OCI-M2 (cell line): ENCODE data around the gene DGCR2.
"Not testable (repeated sequence)": the region's sequence is repeated elsewhere in the genome, so short reads cannot be mapped to it uniquely, and the experiment has no call there.

Source experiments
- DNase-seq: peaks from one replicate; lab custom pipeline; 2025; ENCODE audit not compliant: unreplicated experiment; lab: John Stamatoyannopoulos, UW

The DGCR2 gene

GRCh38 chr22:18988958-18989357 lies 133.3 kb downstream of the DGCR2 start:
- no peak for DNase-seq

GRCh38 chr22:18987765-18988164 lies 134.4 kb downstream of the DGCR2 start:
- DNase-seq, result no peak

GRCh38 chr22:18987114-18987513 lies 135.1 kb downstream of the DGCR2 start:
- not testable (repeated sequence) for DNase-seq
